Activated T-helper 2 cell treated with anti-CD3 and anti-CD28 coated beads, Interferon-gamma antibody, Interleukin-2, Interleukin-4, amounts not matched to agents 10 μg/mL and 5 μg/mL and 100 μg/mL, durations not matched to agents 14 hours and 24 hours and 36 hours (primary cell): ENCODE measurements around the gene TEDC2. TPM values are rescaled to one million over a fixed set of nuclear protein-coding genes. Genes with fewer than 3 reads are reported as not detected.

Experiments
- DNase-seq: peaks from one replicate; pipeline ENCODE4 v3.0.0; 2021; ENCODE audit warnings: low spot score
- H3K27ac Mint-ChIP-seq: one replicate; pipeline ENCODE4 v1.8.0; 2021; ENCODE audit warnings: mixed read lengths
- H3K27me3 Mint-ChIP-seq: one replicate; pipeline ENCODE4 v1.8.0; 2021; ENCODE audit warnings: low read depth, mixed read lengths
- H3K36me3 Mint-ChIP-seq: one replicate; pipeline ENCODE4 v1.8.0; 2021; ENCODE audit warnings: low read depth, mixed read lengths
- H3K4me1 Mint-ChIP-seq: one replicate; pipeline ENCODE4 v1.8.0; 2021; ENCODE audit warnings: low read depth, mixed read lengths
- H3K4me3 Mint-ChIP-seq: one replicate; pipeline ENCODE4 v1.8.0; 2021; ENCODE audit warnings: low read depth, mild to moderate bottlenecking, moderate library complexity, mixed read lengths
- H3K9me3 Mint-ChIP-seq: one replicate; pipeline ENCODE4 v1.8.0; 2021; ENCODE audit warnings: mixed read lengths
- intact Hi-C: fragments of 100-400 bp; cut with micrococcal nuclease; formaldehyde crosslinking; loops from one replicate; pipeline ENCODE4 v1.15.1; 2023
- total RNA-seq: library from RNA; stranded (reverse); gene quantifications from 2 replicates; pipeline ENCODE4 v1.2.3, GENCODE V29; 2022

The TEDC2 gene
- total RNA-seq, 1 donor from 2014 or later, result 34.6 TPM

- intact Hi-C loops, result loop anchor here (2.0 to 10.0 kb wide), 6 partner anchors 19 to 359 kb away; partner anchors contain the start of genes ABCA3, CCNF, E4F1 and RNPS1
- DNase-seq, result peak; percentile 89
- no peaks in the 10 kb centered on the region for H3K27me3 Mint-ChIP-seq
- peak within 1 kb of the TSS; percentile 88 for H3K4me3 Mint-ChIP-seq
- H3K36me3 Mint-ChIP-seq, result peaks cover 13% of the 10 kb centered on the region
- H3K27ac Mint-ChIP-seq, result peak within 1 kb of the TSS; percentile 86
- no peaks in the 10 kb centered on the region for H3K9me3 Mint-ChIP-seq
- peaks cover 29% of the 10 kb centered on the region for H3K4me1 Mint-ChIP-seq
Measured at GRCh38 chr16:2513405-2514332, 53.8 kb downstream of the TEDC2 start, which contains the start of gene ATP6V0C. Gene ATP6V0C, plus strand, starts transcription at chr16:2513952. Its CDS starts 152 bp downstream, at chr16:2514104.

Other genes with a start within 250 kb of the TEDC2 start
- gene BRICD5, start 249.2 kb upstream of the TEDC2 start, total RNA-seq, result 24.6 and 25.2 TPM in 2 replicates
- gene PGP, start 245.3 kb upstream of the TEDC2 start, total RNA-seq, result 36.1 and 37.7 TPM in 2 replicates
- gene E4F1, start 236.5 kb upstream of the TEDC2 start, total RNA-seq, result 29.3 and 30.0 TPM in 2 replicates
- 1.7 and 2.2 TPM in 2 replicates for gene DNASE1L2, start 223.7 kb upstream of the TEDC2 start, total RNA-seq
- 40.4 and 45.1 TPM in 2 replicates for gene ECI1, start 208.5 kb upstream of the TEDC2 start, total RNA-seq
- 369 TPM in 2 replicates for gene RNPS1, start 192.0 kb upstream of the TEDC2 start, total RNA-seq
- 11.1 and 12.5 TPM in 2 replicates for gene ABCA3, start 119.4 kb upstream of the TEDC2 start, total RNA-seq
- 48.4 and 48.9 TPM in 2 replicates for gene CCNF, start 30.7 kb upstream of the TEDC2 start, total RNA-seq
- 0.28 TPM in 1 of 2 replicates, not detected in the other for gene NTN3, start 11.2 kb downstream of the TEDC2 start, total RNA-seq
- 19.6 and 21.4 TPM in 2 replicates for gene TBC1D24, start 15.0 kb downstream of the TEDC2 start, total RNA-seq
- gene ATP6V0C, start 53.8 kb downstream of the TEDC2 start, total RNA-seq, result 114 and 119 TPM in 2 replicates
- 29.3 and 30.1 TPM in 2 replicates for gene AMDHD2, start 60.3 kb downstream of the TEDC2 start, total RNA-seq
- 0.25 TPM in 1 of 2 replicates, not detected in the other for gene CEMP1, start 71.3 kb downstream of the TEDC2 start, total RNA-seq
- gene PDPK1, start 77.9 kb downstream of the TEDC2 start, total RNA-seq, result 45.7 and 48.5 TPM in 2 replicates
- 65.5 and 68.5 TPM in 2 replicates for gene KCTD5, start 222.4 kb downstream of the TEDC2 start, total RNA-seq